HepG2 (cell line): ENCODE data around the gene CSKMT. TPM values are rescaled to one million over a fixed set of nuclear protein-coding genes. Genes with fewer than 3 reads are reported as not detected.

Experiments used
- ATF7 ChIP-seq, 2 experiments: fragments of 450-650 bp in 1 of 2; sonication (generic) in 1 of 2; formaldehyde crosslinking in 1 of 2; IDR thresholded peaks; 2 replicates each; pipeline versions ENCODE4 v1.4.0 to v1.6.1; 2016 to 2020; ENCODE audit warnings: antibody characterized with exemption in 1 of 2, mild to moderate bottlenecking in 1 of 2, missing genetic modification reagents in 1 of 2
- CEBPZ ChIP-seq: IDR thresholded peaks from 2 replicates; pipeline ENCODE4 v1.6.1; 2012; ENCODE audit warnings: low read length, improper control_type of control experiment
- EZH2 ChIP-seq: conservative IDR thresholded peaks from 2 replicates; pipeline ENCODE4 v1.6.1; 2012; ENCODE audit warnings: mild to moderate bottlenecking, low read depth, low read length, moderate library complexity
- GLI4 ChIP-seq: sonication (generic); formaldehyde crosslinking; IDR thresholded peaks from 2 replicates; pipeline ENCODE4 v1.5.1; 2020; ENCODE audit warnings: missing genetic modification reagents, mild to moderate bottlenecking, moderate library complexity, borderline replicate concordance
- GTF2F1 ChIP-seq: fragments of 150-350 bp; IDR thresholded peaks from 2 replicates; pipeline ENCODE4 v1.6.1; 2014; ENCODE audit warnings: low read length
- IRX3 ChIP-seq: sonication (generic); formaldehyde crosslinking; IDR thresholded peaks from 2 replicates; pipeline ENCODE4 v1.8.1; 2023; ENCODE audit warnings: mild to moderate bottlenecking, low read depth, missing genetic modification reagents, borderline replicate concordance
- JDP2 ChIP-seq: sonication (generic); formaldehyde crosslinking; IDR thresholded peaks from 2 replicates; pipeline ENCODE4 v1.8.1; 2022; ENCODE audit warnings: missing genetic modification reagents, borderline replicate concordance
- MIER3 ChIP-seq: IDR thresholded peaks from 2 replicates; pipeline ENCODE4 v1.6.1; 2016; ENCODE audit warnings: missing compliant biosample characterization, borderline replicate concordance
- MXD1 ChIP-seq: sonication (generic); formaldehyde crosslinking; IDR thresholded peaks from 2 replicates; pipeline ENCODE4 v1.4.0; 2020; ENCODE audit warnings: mild to moderate bottlenecking, missing genetic modification reagents
- NCOA1 ChIP-seq: sonication (generic); formaldehyde crosslinking; IDR thresholded peaks from 2 replicates; pipeline ENCODE4 v1.9.0; 2021; ENCODE audit warnings: missing genetic modification reagents
- PAF1 ChIP-seq: IDR thresholded peaks from 2 replicates; pipeline ENCODE4 v1.6.1; 2016; ENCODE audit warnings: missing genetic modification reagents, missing compliant biosample characterization
- PCBP1 ChIP-seq: fragments of 200-400 bp; formaldehyde crosslinking; IDR thresholded peaks from 2 replicates; pipeline ENCODE4 v1.6.1; 2017; ENCODE audit warnings: mild to moderate bottlenecking, low read depth, low read length, borderline replicate concordance
- PHF5A ChIP-seq: IDR thresholded peaks from one replicate; pipeline ENCODE4 v1.6.1; 2018; ENCODE audit warnings: low read depth, missing genetic modification reagents; ENCODE audit not compliant: unreplicated experiment
- RBAK ChIP-seq: sonication (generic); formaldehyde crosslinking; IDR thresholded peaks from 2 replicates; pipeline ENCODE4 v1.5.1; 2020; ENCODE audit warnings: mild to moderate bottlenecking, missing genetic modification reagents
- RBFOX2 ChIP-seq: fragments of 200-400 bp; formaldehyde crosslinking; IDR thresholded peaks from 2 replicates; pipeline ENCODE4 v1.6.1; 2017; ENCODE audit warnings: low read depth, mild to moderate bottlenecking, low read length
- REL ChIP-seq: sonication (generic); formaldehyde crosslinking; conservative IDR thresholded peaks from 2 replicates; pipeline ENCODE4 v1.8.0; 2022; ENCODE audit warnings: mild to moderate bottlenecking, missing genetic modification reagents, moderate library complexity
- SMAD9 ChIP-seq: sonication (generic); formaldehyde crosslinking; IDR thresholded peaks from 2 replicates; pipeline ENCODE4 v1.5.1; 2020; ENCODE audit warnings: mild to moderate bottlenecking, missing genetic modification reagents
- ZBTB33 ChIP-seq: sonication (generic); formaldehyde crosslinking; IDR thresholded peaks from 2 replicates; pipeline ENCODE4 v1.4.0; 2020; ENCODE audit warnings: missing genetic modification reagents
- ZKSCAN5 ChIP-seq: sonication (generic); formaldehyde crosslinking; IDR thresholded peaks from 2 replicates; pipeline ENCODE4 v1.5.1; 2020; ENCODE audit warnings: mild to moderate bottlenecking, missing genetic modification reagents
- ZNF12 ChIP-seq: sonication (generic); formaldehyde crosslinking; IDR thresholded peaks from 2 replicates; pipeline ENCODE4 v1.5.0; 2020; ENCODE audit warnings: missing genetic modification reagents
- ZNF234 ChIP-seq: sonication (generic); formaldehyde crosslinking; conservative IDR thresholded peaks from 2 replicates; pipeline ENCODE4 v1.5.1; 2020; ENCODE audit warnings: mild to moderate bottlenecking, missing genetic modification reagents
- ZNF256 ChIP-seq: sonication (generic); formaldehyde crosslinking; conservative IDR thresholded peaks from 2 replicates; pipeline ENCODE4 v1.4.0; 2020; ENCODE audit warnings: missing genetic modification reagents
- ZNF430 ChIP-seq: sonication (generic); formaldehyde crosslinking; IDR thresholded peaks from 2 replicates; pipeline ENCODE4 v1.9.0; 2021; ENCODE audit warnings: mild to moderate bottlenecking, missing genetic modification reagents
- ZNF460 ChIP-seq: sonication (generic); formaldehyde crosslinking; IDR thresholded peaks from 2 replicates; pipeline ENCODE4 v1.5.1; 2020; ENCODE audit warnings: missing genetic modification reagents, mild to moderate bottlenecking, borderline replicate concordance
- ZNF768 ChIP-seq: sonication (generic); formaldehyde crosslinking; IDR thresholded peaks from 2 replicates; pipeline ENCODE4 v1.4.0; 2020; ENCODE audit warnings: missing genetic modification reagents
- polyA plus RNA-seq, 8 experiments: library from polyadenylated mRNA; depleted of rRNA in 3 of 8; stranded (reverse) in 7 of 8; unstranded in 1 of 8; fragments of >200 nt; fragmentation: Illumina TruSeq in 4 of 8; extraction: Trizol in 4 of 8; gene quantifications; 2 replicates each; pipeline versions ENCODE4 v1.2.1 to v1.2.3, GENCODE V29; 2011 to 2016; ENCODE audit warnings: low read depth in 4 of 8, missing spikeins in 1 of 8, mixed read lengths in 1 of 8; ENCODE audit not compliant: insufficient read depth in 1 of 8
- total RNA-seq, 5 experiments: library from RNA; depleted of rRNA; stranded (reverse); fragments of >200 nt; fragmentation: Illumina TruSeq; extraction: Trizol; gene quantifications; 2 replicates each; pipeline ENCODE4 v1.2.3, GENCODE V29; 2016; ENCODE audit warnings: low read depth in 1 of 5

CSKMT gene
- total and polyA plus RNA-seq, 2 of the 13 experiments (the other 11 are each of a cell fraction or from before 2014, with no cell fraction given) = 7.6 to 31.8 TPM

GRCh38 chr11:62621567-62622470 lies 43.3 kb upstream of the CSKMT start, which contains the start of gene B3GAT3 (continued):
- peak; percentile 58 for TF ChIP-seq ZBTB33 (CRISPR knock-in tag)
- TF ChIP-seq ATF7 (IDR thresholded peaks at IDR 0.05) = peak; percentile 98
- TF ChIP-seq ATF7 (CRISPR knock-in tag; IDR thresholded peaks at IDR 0.05) = peak; percentile 94
- peak; percentile 92; the same call in 1 of the 2 replicates for TF ChIP-seq SMAD9 (CRISPR knock-in tag)
- TF ChIP-seq PHF5A = peak; percentile 40
- peak; percentile 71; the same call in 1 of the 2 replicates for TF ChIP-seq PAF1
- TF ChIP-seq MXD1 (CRISPR knock-in tag) = peak; percentile 97
- TF ChIP-seq ZKSCAN5 (CRISPR knock-in tag) = no peak
- no peak for TF ChIP-seq ZNF460
- no peak for TF ChIP-seq GLI4 (CRISPR knock-in tag)
- no peak for TF ChIP-seq GTF2F1
- TF ChIP-seq NCOA1 (CRISPR knock-in tag) = no peak
- TF ChIP-seq ZNF768 (CRISPR knock-in tag) = no peak
- peak; percentile 88; the same call in 1 of the 2 replicates for TF ChIP-seq REL (CRISPR knock-in tag)
- TF ChIP-seq EZH2 = no peak
- no peak for TF ChIP-seq MIER3
- peak; percentile 94 for TF ChIP-seq ZNF430
- TF ChIP-seq RBFOX2 = peak; percentile 91
- peak; percentile 79; the same call in 1 of the 2 replicates for TF ChIP-seq ZNF256
- TF ChIP-seq IRX3 = no peak
- TF ChIP-seq RBAK (CRISPR knock-in tag) = no peak
- no peak for TF ChIP-seq ZNF12 (CRISPR knock-in tag)
- TF ChIP-seq ZNF234 (CRISPR knock-in tag) = no peak
- TF ChIP-seq JDP2 (CRISPR knock-in tag) = no peak
- TF ChIP-seq PCBP1 = no peak
- TF ChIP-seq CEBPZ = no peak
